ENCODE results near the gene LIPC. TPM values are rescaled to one million over a fixed set of nuclear protein-coding genes. Genes with fewer than 3 reads are reported as not detected.

LIPC gene
- total RNA-seq, 2 donors from 2014 or later = 0.52 to 0.59 TPM

DNA sequence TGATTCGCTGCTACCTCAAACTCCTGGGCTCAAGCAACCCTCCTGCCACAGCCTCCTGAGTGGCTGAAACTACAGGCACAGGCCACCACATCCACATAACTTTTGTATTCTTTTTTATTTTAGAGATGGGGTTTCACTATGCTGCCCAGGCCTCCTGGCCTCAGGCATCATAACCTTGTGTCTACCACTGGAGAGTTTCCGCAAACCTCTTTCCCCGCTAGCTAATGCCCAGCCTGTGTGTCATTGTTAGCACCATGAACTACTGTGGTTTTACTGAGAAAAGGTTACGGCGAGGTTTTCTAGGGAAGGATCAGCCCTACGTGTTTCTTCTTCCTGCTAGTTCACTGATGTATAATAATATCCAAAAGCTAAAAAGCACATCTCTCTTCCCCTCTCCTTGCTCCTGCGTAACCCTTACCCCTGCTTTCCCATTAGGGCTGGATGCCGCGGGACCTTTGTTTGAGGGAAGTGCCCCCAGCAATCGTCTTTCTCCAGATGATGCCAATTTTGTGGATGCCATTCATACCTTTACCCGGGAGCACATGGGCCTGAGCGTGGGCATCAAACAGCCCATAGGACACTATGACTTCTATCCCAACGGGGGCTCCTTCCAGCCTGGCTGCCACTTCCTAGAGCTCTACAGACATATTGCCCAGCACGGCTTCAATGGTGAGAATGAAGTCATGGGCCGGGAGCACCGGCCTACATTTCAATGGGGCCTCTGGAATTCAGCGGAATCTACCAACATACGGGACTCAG lies 113.7 kb downstream of the LIPC start:
- no peaks in the 10 kb centered on the region for H3K9me3 ChIP-seq
- DNase-seq (ENCODE audit: low spot score) = peak; percentile 56
- H3K4me3 ChIP-seq = no peak overlapping the region
- H3K36me3 ChIP-seq = no peaks in the 10 kb centered on the region
- H3K27me3 ChIP-seq = no peaks in the 10 kb centered on the region
- TF ChIP-seq, protein P1, sequence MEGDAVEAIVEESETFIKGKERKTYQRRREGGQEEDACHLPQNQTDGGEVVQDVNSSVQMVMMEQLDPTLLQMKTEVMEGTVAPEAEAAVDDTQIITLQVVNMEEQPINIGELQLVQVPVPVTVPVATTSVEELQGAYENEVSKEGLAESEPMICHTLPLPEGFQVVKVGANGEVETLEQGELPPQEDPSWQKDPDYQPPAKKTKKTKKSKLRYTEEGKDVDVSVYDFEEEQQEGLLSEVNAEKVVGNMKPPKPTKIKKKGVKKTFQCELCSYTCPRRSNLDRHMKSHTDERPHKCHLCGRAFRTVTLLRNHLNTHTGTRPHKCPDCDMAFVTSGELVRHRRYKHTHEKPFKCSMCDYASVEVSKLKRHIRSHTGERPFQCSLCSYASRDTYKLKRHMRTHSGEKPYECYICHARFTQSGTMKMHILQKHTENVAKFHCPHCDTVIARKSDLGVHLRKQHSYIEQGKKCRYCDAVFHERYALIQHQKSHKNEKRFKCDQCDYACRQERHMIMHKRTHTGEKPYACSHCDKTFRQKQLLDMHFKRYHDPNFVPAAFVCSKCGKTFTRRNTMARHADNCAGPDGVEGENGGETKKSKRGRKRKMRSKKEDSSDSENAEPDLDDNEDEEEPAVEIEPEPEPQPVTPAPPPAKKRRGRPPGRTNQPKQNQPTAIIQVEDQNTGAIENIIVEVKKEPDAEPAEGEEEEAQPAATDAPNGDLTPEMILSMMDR (IDR thresholded peaks at IDR 0.05) = no peak
- peak overlapping the region; percentile 70 to 91 for H3K27ac ChIP-seq
- peaks cover 0 to 43% of the 10 kb centered on the region in 2 donors for H3K4me1 ChIP-seq

DNA sequence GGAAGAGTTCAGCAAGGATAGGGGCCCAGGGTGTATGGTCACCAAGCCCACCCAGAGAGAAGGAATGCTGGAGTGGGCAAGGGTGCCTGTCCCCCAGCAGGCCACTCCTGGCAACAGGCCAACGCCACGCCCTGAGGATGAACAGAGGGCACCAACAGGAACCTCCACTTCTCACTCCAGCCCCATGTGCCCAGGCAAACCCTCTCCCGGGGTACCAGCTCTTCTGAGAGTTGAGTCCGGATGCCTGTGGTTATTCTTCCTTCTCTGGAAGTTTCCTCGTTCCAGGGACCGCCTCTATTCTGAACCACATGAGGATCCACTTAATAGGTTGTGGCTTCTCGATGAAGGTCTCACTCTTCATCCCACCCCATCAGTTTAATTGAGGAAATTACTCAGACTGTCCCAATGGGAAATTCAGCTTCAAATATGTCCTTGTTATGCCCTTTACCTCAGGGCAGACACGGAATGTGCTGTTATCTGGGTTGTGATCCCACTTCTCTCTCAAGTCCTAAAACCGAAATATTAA lies 114.3 kb downstream of the LIPC start:
- no peaks in the 10 kb centered on the region for H3K27me3 ChIP-seq
- H3K4me3 ChIP-seq = no peak overlapping the region
- H3K4me1 ChIP-seq = peaks cover 0 to 43% of the 10 kb centered on the region in 2 donors
- H3K27ac ChIP-seq = peak overlapping the region; percentile 70 to 91
- H3K9me3 ChIP-seq = no peaks in the 10 kb centered on the region
- H3K36me3 ChIP-seq = no peaks in the 10 kb centered on the region
- TF ChIP-seq, protein P1 (IDR thresholded peaks at IDR 0.05) = no peak
- peak; percentile 47 for DNase-seq (ENCODE audit: low spot score)

DNA sequence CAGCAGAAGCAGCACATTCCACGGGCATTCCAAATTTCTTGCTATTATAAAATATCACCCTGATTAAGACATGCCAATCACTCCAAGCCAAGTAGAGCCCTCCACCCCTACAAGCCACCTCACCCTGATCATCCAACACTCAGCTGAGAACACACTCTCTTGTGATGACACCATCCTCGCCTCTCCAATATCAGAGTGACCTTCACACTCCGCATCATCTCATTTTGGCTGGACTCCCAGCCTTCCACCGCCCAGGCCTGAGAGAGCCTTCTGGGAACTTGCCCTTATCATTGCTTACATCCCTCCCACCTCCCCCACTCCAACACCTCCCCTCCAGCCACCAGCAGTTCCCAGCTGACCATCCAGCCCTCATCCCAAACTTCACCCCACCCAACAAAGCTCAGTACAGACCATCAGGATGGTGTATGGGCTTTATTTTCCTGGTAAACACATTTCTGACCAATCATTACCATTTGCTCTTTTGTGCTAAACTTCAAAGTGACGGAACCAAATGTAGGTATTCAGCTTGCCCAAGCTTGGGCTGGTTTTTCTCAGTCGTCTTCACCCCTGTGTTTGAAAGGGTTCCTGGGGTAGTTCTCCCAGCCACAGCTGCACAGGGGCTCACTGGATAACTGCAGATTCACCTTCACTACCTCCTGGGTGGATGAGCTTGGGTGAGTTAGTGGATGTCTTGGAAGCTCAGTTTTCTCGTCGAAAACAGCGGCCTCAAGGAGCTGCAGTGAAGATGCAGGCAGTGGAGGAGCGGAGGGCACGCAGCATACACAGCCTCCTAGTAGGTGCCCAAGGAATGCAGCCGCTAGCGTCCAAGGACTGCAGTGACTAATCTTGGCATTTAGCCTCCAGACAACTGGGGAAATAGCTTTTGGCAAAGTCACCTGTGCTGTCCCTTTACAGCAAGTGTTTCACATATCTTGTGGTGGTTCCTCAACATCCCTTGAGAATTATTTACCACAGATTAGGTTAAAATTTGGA lies 115.1 kb downstream of the LIPC start:
- Histone ChIP-seq H3K36me3 (no peaks in the 10 kb centered on the region), H3K9me3 (no peaks in the 10 kb centered on the region), H3K4me3 (no peak overlapping the region), H3K27ac (peak overlapping the region; percentile 70 to 91), H3K4me1 (peaks cover 0 to 51% of the 10 kb centered on the region in 2 donors), H3K27me3 (no peaks in the 10 kb centered on the region)
- TF ChIP-seq, protein P1 (IDR thresholded peaks at IDR 0.05) = no peak
- DNase-seq (ENCODE audit: low spot score) = peak; percentile 77

DNA sequence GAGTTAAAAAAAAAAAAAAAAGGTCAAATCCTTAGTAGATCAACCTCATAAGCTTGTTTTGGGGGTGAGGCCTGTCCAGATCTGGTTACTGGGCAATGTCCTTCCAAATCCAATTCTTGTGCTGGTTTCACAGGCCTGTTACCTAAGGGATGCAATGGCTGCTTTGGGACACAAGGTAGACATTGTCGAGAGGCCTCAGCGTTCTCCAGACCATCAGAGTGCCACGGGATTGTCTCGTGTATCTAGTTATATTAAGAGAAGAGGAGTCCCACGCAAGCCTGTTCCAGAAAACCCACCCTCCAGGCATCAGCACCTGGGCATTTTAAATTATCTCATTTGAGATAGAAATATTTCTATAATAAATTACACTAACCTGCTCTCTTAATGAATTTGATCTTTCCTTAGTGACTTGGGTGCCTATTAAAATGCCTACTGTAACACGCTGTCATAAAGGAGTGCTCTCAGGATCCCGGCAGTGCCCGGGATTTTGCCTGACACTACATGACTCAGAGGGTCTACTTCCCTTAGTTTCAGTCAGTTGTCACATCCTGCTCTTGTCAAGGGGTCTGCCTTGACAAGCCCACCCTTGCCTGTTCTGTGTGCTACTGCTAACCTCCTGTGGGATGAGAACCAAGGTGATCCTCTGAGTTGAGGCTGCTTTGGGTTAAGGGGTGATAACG lies 116.0 kb downstream of the LIPC start:
- TF ChIP-seq, protein P1 (IDR thresholded peaks at IDR 0.05) = no peak
- H3K4me3 ChIP-seq = no peak overlapping the region
- peaks cover 0 to 57% of the 10 kb centered on the region in 2 donors for H3K4me1 ChIP-seq
- no peaks in the 10 kb centered on the region for H3K9me3 ChIP-seq
- H3K27me3 ChIP-seq = no peaks in the 10 kb centered on the region
- H3K27ac ChIP-seq = peak overlapping the region; percentile 70 to 91
- DNase-seq (ENCODE audit: low spot score) = peak; percentile 56
- H3K36me3 ChIP-seq = no peaks in the 10 kb centered on the region

DNA sequence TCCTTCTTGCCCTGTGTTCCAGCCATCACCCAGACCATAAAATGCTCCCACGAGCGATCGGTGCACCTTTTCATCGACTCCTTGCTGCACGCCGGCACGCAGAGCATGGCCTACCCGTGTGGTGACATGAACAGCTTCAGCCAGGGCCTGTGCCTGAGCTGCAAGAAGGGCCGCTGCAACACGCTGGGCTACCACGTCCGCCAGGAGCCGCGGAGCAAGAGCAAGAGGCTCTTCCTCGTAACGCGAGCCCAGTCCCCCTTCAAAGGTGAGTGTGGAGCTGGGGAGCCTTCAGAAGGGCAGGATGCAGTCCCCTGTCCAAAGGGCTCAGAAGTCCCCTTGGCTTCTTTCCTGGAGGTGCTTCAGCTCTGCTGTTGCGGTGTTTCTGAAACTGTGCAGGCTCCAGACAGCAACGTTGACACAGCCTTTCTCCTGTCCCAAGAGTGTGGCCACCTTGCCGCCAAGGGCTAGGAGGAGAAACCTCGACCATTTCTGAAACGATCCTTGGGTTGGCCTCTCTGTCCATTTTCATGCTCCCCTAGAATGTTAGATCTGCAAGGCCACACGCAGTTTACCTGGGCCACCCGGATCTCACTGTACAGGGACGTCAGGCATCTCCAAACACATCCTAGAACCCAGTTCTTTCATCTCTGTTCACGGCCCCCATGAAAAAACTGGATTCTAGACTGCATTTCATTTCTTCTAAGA lies 116.7 kb downstream of the LIPC start:
- H3K27me3 ChIP-seq = no peaks in the 10 kb centered on the region
- H3K4me3 ChIP-seq = no peak overlapping the region
- peak overlapping the region; percentile 70 to 91 for H3K27ac ChIP-seq
- H3K36me3 ChIP-seq = no peaks in the 10 kb centered on the region
- H3K4me1 ChIP-seq = peaks cover 0 to 57% of the 10 kb centered on the region in 2 donors
- TF ChIP-seq, protein P1 (IDR thresholded peaks at IDR 0.05) = no peak
- DNase-seq (ENCODE audit: low spot score) = peak; percentile 51
- H3K9me3 ChIP-seq = no peaks in the 10 kb centered on the region

Data from right atrium auricular region (tissue), 2 donors.